Breast epithelium (tissue), 4 donors: ENCODE measurements around the gene OTX2. TPM values are rescaled to one million over a fixed set of nuclear protein-coding genes. Genes with fewer than 3 reads are reported as not detected.

ENCODE experiments used
- DNase-seq, 2 donors: peaks; one replicate each; pipeline ENCODE4 v3.0.0-alpha.2; 2019; ENCODE audit warnings: low spot score in 2 of 2
- H3K27ac ChIP-seq, 2 donors: fragments of 200-600 bp; sonication (generic) in 1 of 2; one replicate each; pipeline ENCODE4 v1.5.1; 2016 to 2019; ENCODE audit warnings: mild to moderate bottlenecking in 1 of 2
- H3K27me3 ChIP-seq, 2 donors: fragments of 200-600 bp; sonication (generic) in 1 of 2; one replicate each; pipeline versions ENCODE4 v1.5.1 to v1.6.0; 2017 to 2019; ENCODE audit warnings: control low read depth in 1 of 2, mild to moderate bottlenecking in 1 of 2
- H3K36me3 ChIP-seq: fragments of 200-600 bp; one replicate; pipeline ENCODE4 v1.5.1; 2019
- H3K4me1 ChIP-seq, 2 donors: fragments of 200-600 bp; sonication (generic); one replicate each; pipeline ENCODE4 v1.5.1; 2016 to 2019; ENCODE audit warnings: control low read depth in 1 of 2
- H3K4me3 ChIP-seq, 3 donors: fragments of 200-600 bp; sonication (generic); 1 replicate in 2 of 3; 2 replicates in 1 of 3; pipeline ENCODE4 v1.5.1; 2016 to 2019; ENCODE audit warnings: mild to moderate bottlenecking in 3 of 3, moderate library complexity in 2 of 3
- H3K9me3 ChIP-seq, 2 donors: fragments of 200-600 bp; sonication (generic) in 1 of 2; one replicate each; pipeline ENCODE4 v1.5.1; 2016 to 2019; ENCODE audit warnings: control low read depth in 1 of 2
- CTCF ChIP-seq, 3 donors: fragments of 450-650 bp; IDR thresholded peaks; one replicate each; pipeline ENCODE4 v1.5.1; 2016 to 2017; ENCODE audit warnings: antibody characterized with exemption in 3 of 3, mild to moderate bottlenecking in 3 of 3, moderate library complexity in 3 of 3
- POLR2A ChIP-seq: fragments of 450-650 bp; IDR thresholded peaks from one replicate; pipeline ENCODE4 v1.6.1; 2016; ENCODE audit warnings: antibody characterized with exemption, mild to moderate bottlenecking, moderate library complexity
- POLR2AphosphoS5 ChIP-seq, 3 donors: sonication (generic); formaldehyde crosslinking; IDR thresholded peaks; one replicate each; pipeline ENCODE4 v1.6.1; 2017; ENCODE audit warnings: antibody characterized with exemption in 3 of 3
- intact Hi-C: fragments of 100-400 bp; cut with DNase I; formaldehyde crosslinking; loops from one replicate; pipeline ENCODE4 v1.15.1; 2023; ENCODE audit warnings: low total_unique reads
- total RNA-seq, 3 donors: library from RNA; depleted of rRNA; stranded (reverse); fragments of >200 nt; gene quantifications; one replicate each; pipeline ENCODE4 v1.1.0, GENCODE V29; 2016

OTX2 gene
- total RNA-seq, 3 donors from 2014 or later = not detected

GRCh38 chr14:56754921-56755320 is 55.4 kb downstream of the OTX2 start:
- H3K4me1 ChIP-seq = no peaks in the 10 kb centered on the region
- no peak for TF ChIP-seq POLR2AphosphoS5 (IDR thresholded peaks at IDR 0.05)
- no peak for TF ChIP-seq CTCF (IDR thresholded peaks at IDR 0.05)
- intact Hi-C loops = no loop called here
- H3K27me3 ChIP-seq = no peaks in the 10 kb centered on the region
- no peak for DNase-seq
- H3K36me3 ChIP-seq = no peaks in the 10 kb centered on the region
- no peak overlapping the region for H3K27ac ChIP-seq
- H3K9me3 ChIP-seq = no peaks in the 10 kb centered on the region
- H3K4me3 ChIP-seq = no peak overlapping the region

DNA sequence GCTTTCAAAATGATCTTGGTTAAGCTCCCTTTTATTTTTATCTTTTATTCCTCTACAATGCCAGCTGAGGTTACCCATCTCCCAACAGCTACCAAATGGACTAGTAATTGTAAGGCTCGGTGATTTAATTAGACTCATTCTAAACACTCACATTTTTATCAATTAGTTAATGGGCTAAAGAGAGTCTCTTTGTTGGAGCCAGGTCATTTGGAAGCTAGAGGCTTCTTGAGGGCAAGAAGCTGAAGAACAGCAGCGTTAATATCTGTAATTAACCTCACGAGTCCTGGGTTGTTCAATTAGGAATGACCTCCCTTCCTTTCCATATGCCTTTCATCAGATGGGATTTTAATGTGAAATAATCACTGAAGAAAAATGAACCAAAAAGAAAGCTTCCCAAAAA is 56.9 kb downstream of the OTX2 start:
- Histone ChIP-seq H3K4me1 (no peaks in the 10 kb centered on the region), H3K27ac (no peak overlapping the region), H3K27me3 (no peaks in the 10 kb centered on the region), H3K36me3 (no peaks in the 10 kb centered on the region), H3K9me3 (no peaks in the 10 kb centered on the region), H3K4me3 (no peak overlapping the region)
- no peak for DNase-seq
- intact Hi-C loops = no loop called here
- TF ChIP-seq CTCF (IDR thresholded peaks at IDR 0.05) = no peak
- TF ChIP-seq POLR2A = no peak
- no peak for TF ChIP-seq POLR2AphosphoS5 (IDR thresholded peaks at IDR 0.05)

DNA sequence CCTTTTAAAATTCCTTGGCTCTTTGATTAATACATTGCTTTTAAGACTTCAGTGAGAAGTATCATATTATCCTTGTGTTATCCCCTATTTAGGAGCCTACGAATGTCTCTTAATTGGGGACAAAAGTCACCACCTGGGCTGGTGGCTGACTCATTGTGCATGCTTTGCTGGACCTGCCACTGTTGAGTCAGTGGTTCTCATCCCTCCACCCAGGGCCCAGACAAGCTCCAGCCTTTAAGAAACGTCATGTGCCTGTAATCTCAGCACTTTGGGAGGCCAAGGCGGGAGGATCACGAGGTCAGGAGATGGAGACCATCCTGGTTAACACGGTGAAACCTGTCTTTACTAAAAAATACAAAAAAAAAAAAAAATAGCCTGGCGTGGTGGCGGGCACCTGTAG is 57.9 kb downstream of the OTX2 start:
- intact Hi-C loops = no loop called here
- TF ChIP-seq CTCF (IDR thresholded peaks at IDR 0.05) = no peak
- no peak for TF ChIP-seq POLR2AphosphoS5 (IDR thresholded peaks at IDR 0.05)
- no peak for TF ChIP-seq POLR2A
- H3K27ac ChIP-seq = no peak overlapping the region
- DNase-seq = no peak
- H3K9me3 ChIP-seq = no peaks in the 10 kb centered on the region
- H3K4me3 ChIP-seq = no peak overlapping the region
- H3K36me3 ChIP-seq = no peaks in the 10 kb centered on the region
- no peaks in the 10 kb centered on the region for H3K27me3 ChIP-seq
- no peaks in the 10 kb centered on the region for H3K4me1 ChIP-seq

GRCh38 chr14:56751471-56751870 is 58.8 kb downstream of the OTX2 start:
- H3K36me3 ChIP-seq = no peaks in the 10 kb centered on the region
- H3K27ac ChIP-seq = no peak overlapping the region
- H3K4me1 ChIP-seq = no peaks in the 10 kb centered on the region
- H3K4me3 ChIP-seq = no peak overlapping the region
- DNase-seq = no peak
- no peaks in the 10 kb centered on the region for H3K9me3 ChIP-seq
- intact Hi-C loops = no loop called here
- TF ChIP-seq POLR2A (no peak), CTCF (IDR thresholded peaks at IDR 0.05) (no peak), POLR2AphosphoS5 (IDR thresholded peaks at IDR 0.05) (no peak)
- H3K27me3 ChIP-seq = no peaks in the 10 kb centered on the region

Other genes with a start within 250 kb of the OTX2 start
- gene TMEM260, start 230.7 kb downstream of the OTX2 start, total RNA-seq = 10 to 100 TPM; 21.3 to 41.9 (median 26.9) TPM